Duodenal mucosa (tissue), 2 donors: ENCODE data around the gene JAZF1.

ENCODE experiments used
- H3K27ac ChIP-seq: one replicate; pipeline ENCODE4 v1.7.0; 2013; ENCODE audit warnings: low read depth, low read length
- H3K27me3 ChIP-seq, 2 donors: one replicate each; pipeline ENCODE4 v1.7.0; 2013; ENCODE audit warnings: low read length in 2 of 2, control low read depth in 1 of 2; ENCODE audit not compliant: insufficient read depth in 2 of 2, control insufficient read depth in 1 of 2
- H3K36me3 ChIP-seq, 2 donors: one replicate each; pipeline ENCODE4 v1.7.0; 2013; ENCODE audit warnings: low read length in 2 of 2, control low read depth in 1 of 2; ENCODE audit not compliant: insufficient read depth in 2 of 2, control insufficient read depth in 1 of 2
- H3K4me1 ChIP-seq, 2 donors: one replicate each; pipeline ENCODE4 v1.7.0; 2013; ENCODE audit warnings: low read length in 2 of 2, control low read depth in 1 of 2; ENCODE audit not compliant: insufficient read depth in 2 of 2, control insufficient read depth in 1 of 2
- H3K4me3 ChIP-seq, 2 donors: one replicate each; pipeline ENCODE4 v1.7.0; 2013; ENCODE audit warnings: low read length in 2 of 2, low read depth in 1 of 2
- H3K9ac ChIP-seq, 2 donors: one replicate each; pipeline ENCODE4 v1.7.0; 2013; ENCODE audit warnings: low read length in 2 of 2, low read depth in 1 of 2
- H3K9me3 ChIP-seq, 2 donors: one replicate each; pipeline ENCODE4 v1.7.0; 2013; ENCODE audit warnings: low read length in 2 of 2, control low read depth in 1 of 2; ENCODE audit not compliant: control insufficient read depth in 1 of 2

The JAZF1 gene

GRCh38 chr7:27781188-27781587 lies 399.4 kb downstream of the JAZF1 start:
- Histone ChIP-seq H3K27me3 (no peaks in the 10 kb centered on the region), H3K9me3 (no peaks in the 10 kb centered on the region), H3K9ac (no peak overlapping the region), H3K4me1 (no peaks in the 10 kb centered on the region), H3K36me3 (peaks cover 6 to 7% of the 10 kb centered on the region in 2 donors), H3K27ac (no peak overlapping the region), H3K4me3 (no peak overlapping the region)
